MM.1S (cell line): Measurements from ENCODE around the gene SFTPB.
"Not testable (repeated sequence)": the region's sequence is repeated elsewhere in the genome, so short reads cannot be mapped to it uniquely, and the experiment has no call there.

Experiments used
- DNase-seq: peaks from one replicate; pipeline ENCODE4 v3.0.0-alpha.2; 2015
- H2AFZ ChIP-seq: fragments of 300-600 bp; sonication (generic); 2 replicates; pipeline ENCODE4 v1.6.0; 2016; ENCODE audit warnings: antibody characterized with exemption, low read length
- H3F3A ChIP-seq: fragments of 300-600 bp; sonication (generic); 2 replicates; pipeline ENCODE4 v1.6.1; 2016; ENCODE audit warnings: mild to moderate bottlenecking, antibody characterized with exemption, low read length, moderate library complexity, mixed read lengths; ENCODE audit not compliant: insufficient read depth
- H3K27ac ChIP-seq: fragments of 300-600 bp; sonication (generic); 2 replicates; pipeline ENCODE4 v1.5.1; 2016; ENCODE audit warnings: mild to moderate bottlenecking, low read length
- H3K27me3 ChIP-seq: fragments of 300-600 bp; sonication (generic); replicated peaks from 2 replicates; pipeline ENCODE4 v1.6.0; 2016; ENCODE audit warnings: low read length; ENCODE audit not compliant: insufficient read depth
- H3K36me3 ChIP-seq: fragments of 300-600 bp; sonication (generic); replicated peaks from 2 replicates; pipeline ENCODE4 v1.6.1; 2016; ENCODE audit warnings: mild to moderate bottlenecking, low read length, mixed read lengths; ENCODE audit not compliant: insufficient read depth
- H3K4me1 ChIP-seq: fragments of 300-600 bp; sonication (generic); 2 replicates; pipeline ENCODE4 v1.6.1; 2016; ENCODE audit warnings: low read length, mixed read lengths
- H3K4me2 ChIP-seq: fragments of 300-600 bp; sonication (generic); 2 replicates; pipeline ENCODE4 v1.6.0; 2016; ENCODE audit warnings: low read depth, low read length
- H3K4me3 ChIP-seq: fragments of 300-600 bp; sonication (generic); 2 replicates; pipeline ENCODE4 v1.5.1; 2016; ENCODE audit warnings: low read length, mixed read lengths
- H3K79me2 ChIP-seq: fragments of 300-600 bp; sonication (generic); 2 replicates; pipeline ENCODE4 v1.6.1; 2016; ENCODE audit warnings: mixed run types, low read length, mixed read lengths
- H3K9ac ChIP-seq: fragments of 300-600 bp; sonication (generic); 2 replicates; pipeline ENCODE4 v1.6.1; 2016; ENCODE audit warnings: low read length, mixed read lengths
- H3K9me2 ChIP-seq: fragments of 300-600 bp; sonication (generic); replicated peaks from 2 replicates; pipeline ENCODE4 v1.6.1; 2016; ENCODE audit warnings: mild to moderate bottlenecking, low read length, mixed read lengths; ENCODE audit not compliant: insufficient read depth
- H3K9me3 ChIP-seq: fragments of 300-600 bp; sonication (generic); replicated peaks from 2 replicates; pipeline ENCODE4 v1.6.1; 2016; ENCODE audit warnings: mild to moderate bottlenecking, low read length, mixed read lengths; ENCODE audit not compliant: insufficient read depth
- H4K20me1 ChIP-seq: fragments of 300-600 bp; sonication (generic); 2 replicates; pipeline ENCODE4 v1.6.1; 2016; ENCODE audit warnings: mild to moderate bottlenecking, low read length, moderate library complexity, mixed read lengths; ENCODE audit not compliant: insufficient read depth
- EZH2 ChIP-seq: fragments of 300-600 bp; sonication (generic); optimal IDR thresholded peaks from 2 replicates; pipeline ENCODE3; 2017; ENCODE audit warnings: low read depth, mild to moderate bottlenecking, antibody characterized with exemption, low read length, mixed read lengths
- EZH2phosphoT487 ChIP-seq: fragments of 300-600 bp; sonication (generic); IDR thresholded peaks from 2 replicates; pipeline ENCODE4 v1.6.1; 2018; ENCODE audit warnings: antibody characterized with exemption, low read length
- TF ChIP-seq, protein P1 (sequence below): fragments of 300-600 bp; sonication (generic); IDR thresholded peaks from 2 replicates; pipeline ENCODE4 v1.5.1; 2016; ENCODE audit warnings: antibody characterized with exemption, low read length, mixed read lengths

Gene SFTPB

GRCh38 chr2:85659324-85659981, 8.5 kb downstream of the SFTPB start:
- Histone ChIP-seq H3K9ac (no peak overlapping the region), H3K27me3 (no peaks in the 10 kb centered on the region), H3K9me2 (no peaks in the 10 kb centered on the region), H3K9me3 (no peaks in the 10 kb centered on the region), H3K36me3 (no peaks in the 10 kb centered on the region), H3K4me1 (no peaks in the 10 kb centered on the region), H3K4me2 (no peak overlapping the region), H3K27ac (no peak overlapping the region), H3K4me3 (no peak overlapping the region), H4K20me1 (no peaks in the 10 kb centered on the region), H3F3A (no peaks in the 10 kb centered on the region; the same call in 1 of the 2 replicates), H3K79me2 (no peaks in the 10 kb centered on the region), H2AFZ (no peak overlapping the region)
- DNase-seq: no peak
- TF ChIP-seq EZH2phosphoT487 (no peak), EZH2 (no peak)

DNA sequence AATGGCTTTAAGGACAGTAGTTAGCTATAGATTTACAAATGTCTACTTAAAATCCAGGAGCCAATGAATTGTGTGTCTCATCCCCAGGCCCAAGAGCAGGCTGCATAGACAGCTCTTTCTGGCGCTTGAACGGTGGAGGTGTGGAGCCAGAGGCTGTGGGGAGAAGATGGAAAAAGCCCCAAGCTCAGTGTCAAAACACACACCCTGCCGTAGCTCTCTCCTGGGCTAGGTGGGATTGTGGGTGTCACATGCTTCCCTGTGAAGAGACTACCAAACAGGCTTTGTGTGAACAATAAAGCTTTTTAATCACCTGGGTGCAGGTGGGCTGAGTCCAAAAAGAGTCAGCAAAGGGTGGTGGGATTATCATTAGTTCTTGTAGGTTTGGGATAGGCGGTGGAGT, 10.6 kb downstream of the SFTPB start:
- not testable (repeated sequence) for H3K9ac ChIP-seq, H3K79me2 ChIP-seq, H3K4me1 ChIP-seq, H3K4me3 ChIP-seq, H4K20me1 ChIP-seq, H3K27me3 ChIP-seq, H3K9me3 ChIP-seq, H3K27ac ChIP-seq, H3F3A ChIP-seq, H2AFZ ChIP-seq, H3K36me3 ChIP-seq, DNase-seq, H3K9me2 ChIP-seq, H3K4me2 ChIP-seq

- TF ChIP-seq, protein P1, sequence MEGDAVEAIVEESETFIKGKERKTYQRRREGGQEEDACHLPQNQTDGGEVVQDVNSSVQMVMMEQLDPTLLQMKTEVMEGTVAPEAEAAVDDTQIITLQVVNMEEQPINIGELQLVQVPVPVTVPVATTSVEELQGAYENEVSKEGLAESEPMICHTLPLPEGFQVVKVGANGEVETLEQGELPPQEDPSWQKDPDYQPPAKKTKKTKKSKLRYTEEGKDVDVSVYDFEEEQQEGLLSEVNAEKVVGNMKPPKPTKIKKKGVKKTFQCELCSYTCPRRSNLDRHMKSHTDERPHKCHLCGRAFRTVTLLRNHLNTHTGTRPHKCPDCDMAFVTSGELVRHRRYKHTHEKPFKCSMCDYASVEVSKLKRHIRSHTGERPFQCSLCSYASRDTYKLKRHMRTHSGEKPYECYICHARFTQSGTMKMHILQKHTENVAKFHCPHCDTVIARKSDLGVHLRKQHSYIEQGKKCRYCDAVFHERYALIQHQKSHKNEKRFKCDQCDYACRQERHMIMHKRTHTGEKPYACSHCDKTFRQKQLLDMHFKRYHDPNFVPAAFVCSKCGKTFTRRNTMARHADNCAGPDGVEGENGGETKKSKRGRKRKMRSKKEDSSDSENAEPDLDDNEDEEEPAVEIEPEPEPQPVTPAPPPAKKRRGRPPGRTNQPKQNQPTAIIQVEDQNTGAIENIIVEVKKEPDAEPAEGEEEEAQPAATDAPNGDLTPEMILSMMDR: no peak
- TF ChIP-seq EZH2: no peak
- TF ChIP-seq EZH2phosphoT487: no peak
- Histone ChIP-seq H3K27me3 (no peaks in the 10 kb centered on the region), H4K20me1 (0 out of 2 replicates have a peak, but pooled peaks cover 3% of the 10 kb centered on the region), H3K36me3 (no peaks in the 10 kb centered on the region), H3K9me2 (no peaks in the 10 kb centered on the region), H3K4me3 (no peak overlapping the region), H3K4me1 (no peaks in the 10 kb centered on the region), H2AFZ (no peak overlapping the region), H3K27ac (no peak overlapping the region), H3K4me2 (no peak overlapping the region), H3F3A (no peaks in the 10 kb centered on the region; the same call in 1 of the 2 replicates), H3K79me2 (no peaks in the 10 kb centered on the region), H3K9ac (no peak overlapping the region), H3K9me3 (no peaks in the 10 kb centered on the region)
- DNase-seq: no peak
These were observed 11.5 kb downstream of the SFTPB start for GRCh38 chr2:85656468-85656867.

DNA sequence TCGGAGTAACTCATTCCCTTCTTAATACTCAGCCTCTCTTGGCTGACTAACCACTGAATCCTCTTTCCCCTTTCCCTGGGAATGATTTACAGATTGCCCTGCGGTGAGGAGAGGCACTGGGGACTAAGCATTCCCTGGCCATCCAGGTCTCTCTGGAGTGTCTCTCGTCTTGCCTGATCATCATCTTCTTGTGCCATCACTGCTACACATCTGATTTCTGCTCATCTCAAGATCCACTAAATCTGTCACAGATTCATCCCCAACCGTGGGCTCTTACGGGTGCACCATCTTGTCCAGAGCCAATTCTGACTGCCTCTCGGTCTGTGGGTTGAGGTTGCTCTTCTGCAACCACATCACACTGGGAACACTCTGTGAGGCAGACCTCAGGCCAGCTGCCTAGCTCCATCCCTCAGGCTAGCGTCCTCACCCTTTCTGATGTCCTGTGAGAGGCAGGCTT, 12.0 kb downstream of the SFTPB start:
- Histone ChIP-seq H2AFZ (no peak overlapping the region), H3K4me1 (no peaks in the 10 kb centered on the region), H3K4me2 (no peak overlapping the region), H3K27ac (no peak overlapping the region), H3K36me3 (no peaks in the 10 kb centered on the region), H3K9me3 (no peaks in the 10 kb centered on the region), H3K27me3 (no peaks in the 10 kb centered on the region), H3K9me2 (no peaks in the 10 kb centered on the region), H4K20me1 (0 out of 2 replicates have a peak, but pooled peaks cover 3% of the 10 kb centered on the region), H3K9ac (no peak overlapping the region), H3F3A (no peaks in the 10 kb centered on the region; the same call in 1 of the 2 replicates), H3K79me2 (no peaks in the 10 kb centered on the region), H3K4me3 (no peak overlapping the region)
- DNase-seq: no peak
- no peak for TF ChIP-seq EZH2phosphoT487
- no peak for TF ChIP-seq EZH2
- TF ChIP-seq, protein P1: no peak
